GM23338 (cell line): Measurements from ENCODE around the gene CPLX3. TPM values are rescaled to one million over a fixed set of nuclear protein-coding genes. Genes with fewer than 3 reads are reported as not detected.

Experiments used
- ATAC-seq: fragments of 200-7000 bp; cut with Tn5 transposase; 3 replicates; pipeline ENCODE4 v1.9.1; 2020
- DNase-seq: peaks from one replicate; pipeline ENCODE4 v3.0.0-alpha.2; 2015; ENCODE audit warnings: low spot score
- H2AFZ ChIP-seq: fragments of 200-600 bp; sonication (generic); 2 replicates; pipeline ENCODE4 v1.8.0; 2016; ENCODE audit warnings: antibody characterized with exemption, mild to moderate bottlenecking, moderate library complexity
- H3F3A ChIP-seq: fragments of 200-600 bp; sonication (generic); replicated peaks from 2 replicates; pipeline ENCODE4 v1.8.0; 2017; ENCODE audit warnings: antibody characterized with exemption, mixed run types, low read depth
- H3K27ac ChIP-seq: fragments of 200-600 bp; sonication (generic); 2 replicates; pipeline ENCODE4 v1.6.1; 2016; ENCODE audit warnings: low read depth
- H3K27me3 ChIP-seq: fragments of 200-600 bp; sonication (generic); 2 replicates; pipeline ENCODE4 v1.8.0; 2016; ENCODE audit warnings: mild to moderate bottlenecking, mixed run types, moderate library complexity; ENCODE audit not compliant: insufficient read depth
- H3K36me3 ChIP-seq: fragments of 200-600 bp; sonication (generic); 2 replicates; pipeline ENCODE4 v1.8.0; 2016; ENCODE audit warnings: mild to moderate bottlenecking; ENCODE audit not compliant: insufficient read depth
- H3K4me1 ChIP-seq: fragments of 200-600 bp; sonication (generic); 2 replicates; pipeline ENCODE4 v1.8.0; 2016; ENCODE audit warnings: mild to moderate bottlenecking, moderate library complexity; ENCODE audit not compliant: insufficient read depth
- H3K4me2 ChIP-seq: fragments of 200-600 bp; sonication (generic); 2 replicates; pipeline ENCODE4 v1.7.1; 2017; ENCODE audit warnings: mixed run types
- H3K4me3 ChIP-seq: fragments of 200-600 bp; sonication (generic); 2 replicates; pipeline ENCODE4 v1.6.1; 2016; ENCODE audit warnings: mixed run types
- H3K79me2 ChIP-seq: fragments of 200-600 bp; sonication (generic); replicated peaks from 2 replicates; pipeline ENCODE4 v1.8.0; 2017; ENCODE audit warnings: mild to moderate bottlenecking; ENCODE audit not compliant: insufficient read depth
- H3K9me2 ChIP-seq: fragments of 200-600 bp; sonication (generic); 2 replicates; pipeline ENCODE4 v1.8.0; 2017; ENCODE audit not compliant: insufficient read depth
- H4K20me1 ChIP-seq: fragments of 200-600 bp; sonication (generic); replicated peaks from 2 replicates; pipeline ENCODE4 v1.8.0; 2017; ENCODE audit warnings: mild to moderate bottlenecking; ENCODE audit not compliant: insufficient read depth
- H3K27ac Mint-ChIP-seq: 2 replicates; pipeline ENCODE4 v1.8.0; 2020; ENCODE audit warnings: inconsistent platforms, mild to moderate bottlenecking, moderate library complexity, mixed read lengths
- H3K27me3 Mint-ChIP-seq: 3 replicates; pipeline ENCODE4 v1.8.0; 2022; ENCODE audit warnings: low read depth, mild to moderate bottlenecking, moderate library complexity, mixed read lengths, inconsistent platforms; ENCODE audit not compliant: insufficient read depth, poor library complexity
- H3K36me3 Mint-ChIP-seq: 3 replicates; pipeline ENCODE4 v1.8.0; 2021; ENCODE audit warnings: low read depth, mild to moderate bottlenecking, inconsistent platforms, moderate library complexity, mixed read lengths
- H3K4me1 Mint-ChIP-seq: 3 replicates; pipeline ENCODE4 v1.8.0; 2020; ENCODE audit warnings: mild to moderate bottlenecking, inconsistent platforms, mixed read lengths
- H3K4me3 Mint-ChIP-seq: 3 replicates; pipeline ENCODE4 v1.8.0; 2021; ENCODE audit warnings: moderate library complexity, mild to moderate bottlenecking, inconsistent platforms, mixed read lengths
- H3K9me3 Mint-ChIP-seq: 3 replicates; pipeline ENCODE4 v1.8.0; 2020; ENCODE audit warnings: moderate library complexity, mild to moderate bottlenecking, inconsistent platforms, mixed read lengths
- CREB1 ChIP-seq: fragments of 250-450 bp; sonication (Bioruptor Pico); IDR thresholded peaks from 2 replicates; pipeline ENCODE4 v1.5.0; 2020; ENCODE audit warnings: low read depth, mild to moderate bottlenecking, moderate library complexity
- EZH2 ChIP-seq: fragments of 200-600 bp; sonication (generic); IDR thresholded peaks from one replicate; pipeline ENCODE4 v1.8.0; 2017; ENCODE audit warnings: antibody characterized with exemption, mild to moderate bottlenecking, low read depth; ENCODE audit not compliant: unreplicated experiment
- EZH2phosphoT487 ChIP-seq: fragments of 200-600 bp; sonication (generic); IDR thresholded peaks from one replicate; pipeline ENCODE4 v1.8.1; 2018; ENCODE audit warnings: antibody characterized with exemption; ENCODE audit not compliant: unreplicated experiment
- JUNB ChIP-seq: IDR thresholded peaks from one replicate; pipeline ENCODE4 v1.6.1; 2016; ENCODE audit warnings: antibody characterized with exemption; ENCODE audit not compliant: unreplicated experiment
- POLR2AphosphoS5 ChIP-seq: IDR thresholded peaks from 2 replicates; pipeline ENCODE4 v1.6.1; 2016; ENCODE audit warnings: antibody characterized with exemption, low read depth
- ZNF114 ChIP-seq: fragments of 250-450 bp; sonication (Bioruptor Pico); IDR thresholded peaks from 2 replicates; pipeline ENCODE4 v1.5.0; 2020; ENCODE audit warnings: mild to moderate bottlenecking, moderate library complexity
- ZNF331 ChIP-seq: fragments of 250-450 bp; sonication (Bioruptor Pico); IDR thresholded peaks from 2 replicates; pipeline ENCODE4 v1.5.0; 2020; ENCODE audit warnings: low read depth, mild to moderate bottlenecking, moderate library complexity
- ZNF462 ChIP-seq: fragments of 250-450 bp; sonication (Bioruptor Pico); IDR thresholded peaks from 2 replicates; pipeline ENCODE4 v1.5.0; 2020; ENCODE audit warnings: mild to moderate bottlenecking, moderate library complexity
- polyA plus RNA-seq: library from polyadenylated mRNA; unstranded; fragments of >200 nt; fragmentation: Nextera tagmentation; extraction: Ambion mirVana; gene quantifications from 2 replicates; pipeline ENCODE4 v1.2.1, GENCODE V29; 2016
- total RNA-seq: library from RNA; depleted of rRNA; stranded (reverse); fragments of >200 nt; shearing (Covaris generic); gene quantifications from 2 replicates; pipeline ENCODE4 v1.2.3, GENCODE V29; 2014
- TF ChIP-seq, protein P1 (sequence below): IDR thresholded peaks from one replicate; pipeline ENCODE4 v1.6.1; 2018; ENCODE audit warnings: antibody characterized with exemption; ENCODE audit not compliant: unreplicated experiment
- TF ChIP-seq, protein P2 (sequence below): IDR thresholded peaks from 2 replicates; pipeline ENCODE4 v1.6.1; 2016; ENCODE audit warnings: antibody characterized with exemption
- TF ChIP-seq, protein P3 (sequence below), 2 experiments: fragments of 200-600 bp in 1 of 2; sonication (generic) in 1 of 2; conservative IDR thresholded peaks; 2 replicates each; pipeline versions ENCODE4 v1.5.1 to v1.6.1; 2016 to 2017; ENCODE audit warnings: antibody characterized with exemption in 2 of 2, low read depth in 2 of 2, mild to moderate bottlenecking in 2 of 2, moderate library complexity in 1 of 2

The CPLX3 gene
- total and polyA plus RNA-seq, 2 experiments from 2014 or later: 0.66 TPM; not detected in 1

DNA sequence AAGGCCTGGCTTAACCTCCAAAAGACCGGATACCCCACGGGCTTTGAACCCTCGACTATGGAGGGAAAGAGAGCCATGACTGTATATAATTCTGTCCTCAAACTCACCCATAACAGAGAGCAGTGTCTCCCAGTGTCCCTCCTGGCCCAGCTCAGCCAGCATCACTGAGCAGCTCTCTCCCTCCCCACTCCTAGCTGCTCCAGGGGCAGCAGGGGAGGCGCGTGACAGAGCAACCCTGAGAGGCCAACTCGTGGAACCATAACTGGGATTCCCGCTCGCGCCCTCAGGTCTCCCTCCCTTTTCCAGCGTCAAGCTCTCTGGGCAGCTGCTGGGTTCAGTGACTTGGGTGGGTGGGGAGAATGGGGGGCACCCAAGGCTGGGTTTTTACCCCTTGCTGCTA is 561 bp upstream of the CPLX3 start (continued):
- TF ChIP-seq CREB1 (CRISPR knock-in tag): no peak
- TF ChIP-seq JUNB: no peak

DNA sequence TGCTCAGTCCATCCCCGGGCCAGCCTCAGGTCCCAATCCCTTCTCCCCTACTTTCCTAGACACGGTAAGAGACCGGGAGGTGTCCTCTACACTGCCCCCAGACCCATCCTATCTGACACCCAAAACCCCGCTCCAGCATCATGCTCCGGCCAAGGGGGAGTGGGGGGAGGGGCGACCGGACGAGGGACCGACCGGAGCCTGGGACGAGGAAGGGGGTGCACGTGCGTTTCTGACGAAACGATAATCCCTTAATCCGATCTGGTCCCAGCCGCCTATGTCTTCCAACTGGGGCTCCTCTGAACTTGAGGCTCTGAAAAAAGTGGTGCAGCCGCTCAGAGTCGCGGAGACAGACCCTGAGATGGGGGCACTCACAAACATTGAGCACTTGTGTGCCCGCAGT is 494 bp downstream of the CPLX3 start:
- H3K4me3 ChIP-seq: peak overlapping the region; percentile 44
- Mint-ChIP-seq H3K27me3 (peaks cover 35% of the 10 kb centered on the region), H3K4me1 (peaks cover 8% of the 10 kb centered on the region), H3K27ac (no peak overlapping the region), H3K4me3 (peak overlapping the region; percentile 59), H3K9me3 (no peaks in the 10 kb centered on the region), H3K36me3 (no peaks in the 10 kb centered on the region)
- DNase-seq: peak; percentile 66
- ATAC-seq: peak; percentile 36
- TF ChIP-seq ZNF114 (CRISPR knock-in tag) (no peak), POLR2AphosphoS5 (no peak), ZNF331 (CRISPR knock-in tag) (no peak), CREB1 (CRISPR knock-in tag) (no peak), ZNF462 (CRISPR knock-in tag) (no peak), EZH2phosphoT487 (no peak), JUNB (no peak), EZH2 (no peak)
- TF ChIP-seq, protein P1, sequence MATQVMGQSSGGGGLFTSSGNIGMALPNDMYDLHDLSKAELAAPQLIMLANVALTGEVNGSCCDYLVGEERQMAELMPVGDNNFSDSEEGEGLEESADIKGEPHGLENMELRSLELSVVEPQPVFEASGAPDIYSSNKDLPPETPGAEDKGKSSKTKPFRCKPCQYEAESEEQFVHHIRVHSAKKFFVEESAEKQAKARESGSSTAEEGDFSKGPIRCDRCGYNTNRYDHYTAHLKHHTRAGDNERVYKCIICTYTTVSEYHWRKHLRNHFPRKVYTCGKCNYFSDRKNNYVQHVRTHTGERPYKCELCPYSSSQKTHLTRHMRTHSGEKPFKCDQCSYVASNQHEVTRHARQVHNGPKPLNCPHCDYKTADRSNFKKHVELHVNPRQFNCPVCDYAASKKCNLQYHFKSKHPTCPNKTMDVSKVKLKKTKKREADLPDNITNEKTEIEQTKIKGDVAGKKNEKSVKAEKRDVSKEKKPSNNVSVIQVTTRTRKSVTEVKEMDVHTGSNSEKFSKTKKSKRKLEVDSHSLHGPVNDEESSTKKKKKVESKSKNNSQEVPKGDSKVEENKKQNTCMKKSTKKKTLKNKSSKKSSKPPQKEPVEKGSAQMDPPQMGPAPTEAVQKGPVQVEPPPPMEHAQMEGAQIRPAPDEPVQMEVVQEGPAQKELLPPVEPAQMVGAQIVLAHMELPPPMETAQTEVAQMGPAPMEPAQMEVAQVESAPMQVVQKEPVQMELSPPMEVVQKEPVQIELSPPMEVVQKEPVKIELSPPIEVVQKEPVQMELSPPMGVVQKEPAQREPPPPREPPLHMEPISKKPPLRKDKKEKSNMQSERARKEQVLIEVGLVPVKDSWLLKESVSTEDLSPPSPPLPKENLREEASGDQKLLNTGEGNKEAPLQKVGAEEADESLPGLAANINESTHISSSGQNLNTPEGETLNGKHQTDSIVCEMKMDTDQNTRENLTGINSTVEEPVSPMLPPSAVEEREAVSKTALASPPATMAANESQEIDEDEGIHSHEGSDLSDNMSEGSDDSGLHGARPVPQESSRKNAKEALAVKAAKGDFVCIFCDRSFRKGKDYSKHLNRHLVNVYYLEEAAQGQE: no peak
- TF ChIP-seq, protein P2, sequence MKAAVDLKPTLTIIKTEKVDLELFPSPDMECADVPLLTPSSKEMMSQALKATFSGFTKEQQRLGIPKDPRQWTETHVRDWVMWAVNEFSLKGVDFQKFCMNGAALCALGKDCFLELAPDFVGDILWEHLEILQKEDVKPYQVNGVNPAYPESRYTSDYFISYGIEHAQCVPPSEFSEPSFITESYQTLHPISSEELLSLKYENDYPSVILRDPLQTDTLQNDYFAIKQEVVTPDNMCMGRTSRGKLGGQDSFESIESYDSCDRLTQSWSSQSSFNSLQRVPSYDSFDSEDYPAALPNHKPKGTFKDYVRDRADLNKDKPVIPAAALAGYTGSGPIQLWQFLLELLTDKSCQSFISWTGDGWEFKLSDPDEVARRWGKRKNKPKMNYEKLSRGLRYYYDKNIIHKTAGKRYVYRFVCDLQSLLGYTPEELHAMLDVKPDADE: no peak
- TF ChIP-seq, protein P3, sequence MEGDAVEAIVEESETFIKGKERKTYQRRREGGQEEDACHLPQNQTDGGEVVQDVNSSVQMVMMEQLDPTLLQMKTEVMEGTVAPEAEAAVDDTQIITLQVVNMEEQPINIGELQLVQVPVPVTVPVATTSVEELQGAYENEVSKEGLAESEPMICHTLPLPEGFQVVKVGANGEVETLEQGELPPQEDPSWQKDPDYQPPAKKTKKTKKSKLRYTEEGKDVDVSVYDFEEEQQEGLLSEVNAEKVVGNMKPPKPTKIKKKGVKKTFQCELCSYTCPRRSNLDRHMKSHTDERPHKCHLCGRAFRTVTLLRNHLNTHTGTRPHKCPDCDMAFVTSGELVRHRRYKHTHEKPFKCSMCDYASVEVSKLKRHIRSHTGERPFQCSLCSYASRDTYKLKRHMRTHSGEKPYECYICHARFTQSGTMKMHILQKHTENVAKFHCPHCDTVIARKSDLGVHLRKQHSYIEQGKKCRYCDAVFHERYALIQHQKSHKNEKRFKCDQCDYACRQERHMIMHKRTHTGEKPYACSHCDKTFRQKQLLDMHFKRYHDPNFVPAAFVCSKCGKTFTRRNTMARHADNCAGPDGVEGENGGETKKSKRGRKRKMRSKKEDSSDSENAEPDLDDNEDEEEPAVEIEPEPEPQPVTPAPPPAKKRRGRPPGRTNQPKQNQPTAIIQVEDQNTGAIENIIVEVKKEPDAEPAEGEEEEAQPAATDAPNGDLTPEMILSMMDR (conservative IDR thresholded peaks at IDR 0.05; ENCODE audit: low read depth in 2 of 2): no peak
- peaks cover 7% of the 10 kb centered on the region; the same call in 1 of the 2 replicates for H3K4me1 ChIP-seq
- no peaks in the 10 kb centered on the region for H4K20me1 ChIP-seq
- no peaks in the 10 kb centered on the region for H3K9me2 ChIP-seq
- H3K79me2 ChIP-seq: no peaks in the 10 kb centered on the region
- peaks cover 35% of the 10 kb centered on the region for H3K27me3 ChIP-seq
- H3F3A ChIP-seq: peaks cover 5% of the 10 kb centered on the region; the same call in 1 of the 2 replicates
- no peaks in the 10 kb centered on the region for H3K36me3 ChIP-seq
- H3K27ac ChIP-seq: no peak overlapping the region
- peak overlapping the region; percentile 67 for H3K4me2 ChIP-seq
- no peak overlapping the region for H2AFZ ChIP-seq
